Ovary (tissue), 3 donors: ENCODE data around the gene ST6GALNAC3.

Experiments
- CTCF ChIP-seq, 3 donors: fragments of 450-650 bp in 2 of 3; fragments of 200-600 bp in 1 of 3; IDR thresholded peaks; one replicate each; pipeline versions ENCODE4 v1.5.1 to v1.8.0; 2016 to 2022; ENCODE audit warnings: antibody characterized with exemption in 3 of 3, mild to moderate bottlenecking in 1 of 3
- POLR2A ChIP-seq: fragments of 450-650 bp; IDR thresholded peaks from one replicate; pipeline ENCODE4 v1.6.1; 2017; ENCODE audit warnings: antibody characterized with exemption, mild to moderate bottlenecking, moderate library complexity
- donor health status: DM: no; HTN: no; CAD: no.

- TF ChIP-seq CTCF (IDR thresholded peaks at IDR 0.05) (no peak), POLR2A (no peak)
These were observed 587.0 kb downstream of the ST6GALNAC3 start for GRCh38 chr1:76661531-76661930.
